ENCODE measurements around the gene MPP7.

The MPP7 gene

GRCh38 chr10:28302012-28302637 lies 739 bp downstream of the MPP7 start:
- no peaks in the 10 kb centered on the region for H3K36me3 ChIP-seq (ENCODE audit: control insufficient read depth, low read length)
- H3K4me1 ChIP-seq (ENCODE audit: control insufficient read depth, low read length): peaks cover 10% of the 10 kb centered on the region
- H4K20me1 ChIP-seq (ENCODE audit: control insufficient read depth, insufficient read depth, low read depth, low read length): no peaks in the 10 kb centered on the region
- H3K27ac ChIP-seq (ENCODE audit: low read depth, low read length): no peak overlapping the region
- H3K79me2 ChIP-seq (ENCODE audit: control insufficient read depth, low read length): no peaks in the 10 kb centered on the region
- no peaks in the 10 kb centered on the region for H3F3A ChIP-seq (ENCODE audit: control insufficient read depth, insufficient read depth)
- peak overlapping the region; percentile 80 for H3K4me3 ChIP-seq (ENCODE audit: low read length)
- TF ChIP-seq CTCF (IDR thresholded peaks at IDR 0.05; ENCODE audit: low read depth, low read length, poor library complexity, severe bottlenecking) (no peak), EZH2phosphoT487 (IDR thresholded peaks at IDR 0.05; ENCODE audit: borderline replicate concordance, low read length) (no peak)
- peaks cover 31% of the 10 kb centered on the region for H3K27me3 ChIP-seq (ENCODE audit: control insufficient read depth, low read length)
- H3K9me2 ChIP-seq (replicated peaks; ENCODE audit: control insufficient read depth, low read length): no peaks in the 10 kb centered on the region
- H3K9me3 ChIP-seq (ENCODE audit: control insufficient read depth, insufficient read depth, low read length): peaks cover 3% of the 10 kb centered on the region; the same call in 1 of the 2 replicates
- peak overlapping the region; percentile 81 for H3K4me2 ChIP-seq (ENCODE audit: low read length)

- Histone ChIP-seq H3K4me2 (ENCODE audit: low read length) (no peak overlapping the region), H3K79me2 (ENCODE audit: control insufficient read depth, low read length) (no peaks in the 10 kb centered on the region), H3K9me3 (ENCODE audit: control insufficient read depth, insufficient read depth, low read length) (peaks cover 3% of the 10 kb centered on the region; the same call in 1 of the 2 replicates), H3F3A (ENCODE audit: control insufficient read depth, insufficient read depth) (no peaks in the 10 kb centered on the region), H3K9me2 (replicated peaks; ENCODE audit: control insufficient read depth, low read length) (no peaks in the 10 kb centered on the region), H3K36me3 (ENCODE audit: control insufficient read depth, low read length) (no peaks in the 10 kb centered on the region), H3K27ac (ENCODE audit: low read depth, low read length) (no peak overlapping the region), H3K4me1 (ENCODE audit: control insufficient read depth, low read length) (peaks cover 10% of the 10 kb centered on the region), H4K20me1 (ENCODE audit: control insufficient read depth, insufficient read depth, low read depth, low read length) (no peaks in the 10 kb centered on the region), H3K4me3 (ENCODE audit: low read length) (no peak overlapping the region), H3K27me3 (ENCODE audit: control insufficient read depth, low read length) (peaks cover 31% of the 10 kb centered on the region)
- TF ChIP-seq CTCF (IDR thresholded peaks at IDR 0.05; ENCODE audit: low read depth, low read length, poor library complexity, severe bottlenecking) (peak; percentile 32), EZH2phosphoT487 (IDR thresholded peaks at IDR 0.05; ENCODE audit: borderline replicate concordance, low read length) (no peak)
Measured at GRCh38 chr10:28300027-28300426, 2.8 kb downstream of the MPP7 start.

GRCh38 chr10:28298951-28299350 lies 3.9 kb downstream of the MPP7 start:
- H3K79me2 ChIP-seq (ENCODE audit: control insufficient read depth, low read length): no peaks in the 10 kb centered on the region
- TF ChIP-seq EZH2phosphoT487 (IDR thresholded peaks at IDR 0.05; ENCODE audit: borderline replicate concordance, low read length): no peak
- no peak for TF ChIP-seq CTCF (IDR thresholded peaks at IDR 0.05; ENCODE audit: low read depth, low read length, poor library complexity, severe bottlenecking)
- H3K9me3 ChIP-seq (ENCODE audit: control insufficient read depth, insufficient read depth, low read length): peaks cover 3% of the 10 kb centered on the region; the same call in 1 of the 2 replicates
- H3K36me3 ChIP-seq (ENCODE audit: control insufficient read depth, low read length): no peaks in the 10 kb centered on the region
- H3K27me3 ChIP-seq (ENCODE audit: control insufficient read depth, low read length): peaks cover 21% of the 10 kb centered on the region
- no peak overlapping the region for H3K4me2 ChIP-seq (ENCODE audit: low read length)
- H3K4me3 ChIP-seq (ENCODE audit: low read length): no peak overlapping the region
- H4K20me1 ChIP-seq (ENCODE audit: control insufficient read depth, insufficient read depth, low read depth, low read length): no peaks in the 10 kb centered on the region
- no peaks in the 10 kb centered on the region for H3F3A ChIP-seq (ENCODE audit: control insufficient read depth, insufficient read depth)
- no peaks in the 10 kb centered on the region for H3K9me2 ChIP-seq (replicated peaks; ENCODE audit: control insufficient read depth, low read length)
- H3K4me1 ChIP-seq (ENCODE audit: control insufficient read depth, low read length): peaks cover 10% of the 10 kb centered on the region
- no peak overlapping the region for H3K27ac ChIP-seq (ENCODE audit: low read depth, low read length)
